Measurements from ENCODE around the gene SRF. TPM values are rescaled to one million over a fixed set of nuclear protein-coding genes. Genes with fewer than 3 reads are reported as not detected.
A peak's percentile ranks its signal among the peaks of the same experiment; 100 is the strongest.

The SRF gene
- total RNA-seq, 1 experiment from 2014 or later: 25.4 TPM

- Histone ChIP-seq H3F3A (ENCODE audit: insufficient read depth, low read depth) (no peaks in the 10 kb centered on the region; the same call in 1 of the 2 replicates), H4K20me1 (ENCODE audit: insufficient read depth) (no peaks in the 10 kb centered on the region), H3K4me2 (peak overlapping the region; percentile 86), H3K79me2 (ENCODE audit: low read depth) (no peaks in the 10 kb centered on the region), H3K9me3 (ENCODE audit: insufficient read depth, low read depth) (no peaks in the 10 kb centered on the region), H2AFZ (peak overlapping the region; percentile 95; the same call in 1 of the 2 replicates), H3K4me1 (replicated peaks; ENCODE audit: insufficient read depth) (0 out of 2 replicates have a peak, but pooled peaks cover 9% of the 10 kb centered on the region), H3K9me2 (ENCODE audit: insufficient read depth) (no peaks in the 10 kb centered on the region), H3K36me3 (ENCODE audit: low read depth) (no peaks in the 10 kb centered on the region), H3K27me3 (ENCODE audit: insufficient read depth, low read depth) (no peaks in the 10 kb centered on the region), H3K4me3 (no peak overlapping the region; the same call in 1 of the 2 replicates), H3K27ac (no peak overlapping the region)
- BruUV-seq (replicated peaks): no TSS peak
- TF ChIP-seq CTCF (conservative IDR thresholded peaks at IDR 0.05) (no peak), EZH2 (IDR thresholded peaks at IDR 0.05; ENCODE audit: low read depth) (no peak)
- DNase-seq: no peak
- CTCF ChIA-PET: interaction anchor here (0.6 kb wide), 3 partner anchors 20 to 140 kb away, joined by 3 to 20 read pairs (median 3); partner anchors contain the start of gene ZNF318
- POLR2A ChIA-PET (ENCODE audit: unreplicated experiment): no interaction called here
- intact Hi-C loops (cut with micrococcal nuclease; ENCODE audit: unreplicated experiment): no loop called here
These were observed 58.9 kb downstream of the SRF start for GRCh38 chr6:43229803-43230620.

- ChIA-PET POLR2A (ENCODE audit: unreplicated experiment) (no interaction called here), CTCF (interaction anchor here (0.6 kb wide), 1 partner anchor 321 kb away, joined by 9 read pairs; no protein-coding TSS in a partner anchor)
- H3K4me2 ChIP-seq: no peak overlapping the region
- no peak for DNase-seq
- intact Hi-C loops (cut with micrococcal nuclease; ENCODE audit: unreplicated experiment): no loop called here
- no peak overlapping the region; the same call in 1 of the 2 replicates for H2AFZ ChIP-seq
- H3K4me3 ChIP-seq: no peak overlapping the region
- H3K36me3 ChIP-seq (ENCODE audit: low read depth): no peaks in the 10 kb centered on the region
- 0 out of 2 replicates have a peak, but pooled peaks cover 9% of the 10 kb centered on the region for H3K4me1 ChIP-seq (replicated peaks; ENCODE audit: insufficient read depth)
- H3F3A ChIP-seq (ENCODE audit: insufficient read depth, low read depth): no peaks in the 10 kb centered on the region
- no peaks in the 10 kb centered on the region for H4K20me1 ChIP-seq (ENCODE audit: insufficient read depth)
- TF ChIP-seq CTCF (conservative IDR thresholded peaks at IDR 0.05): no peak
- TF ChIP-seq EZH2 (IDR thresholded peaks at IDR 0.05; ENCODE audit: low read depth): no peak
- H3K27me3 ChIP-seq (ENCODE audit: insufficient read depth, low read depth): no peaks in the 10 kb centered on the region
- H3K9me2 ChIP-seq (ENCODE audit: insufficient read depth): no peaks in the 10 kb centered on the region
- H3K27ac ChIP-seq: no peak overlapping the region
- H3K79me2 ChIP-seq (ENCODE audit: low read depth): no peaks in the 10 kb centered on the region
- no peaks in the 10 kb centered on the region for H3K9me3 ChIP-seq (ENCODE audit: insufficient read depth, low read depth)
- BruUV-seq (replicated peaks): no TSS peak
These were observed 60.0 kb downstream of the SRF start for GRCh38 chr6:43231053-43231452.

Other genes starting within 250 kb of the SRF start
- 47.7 and 54.8 TPM in 2 replicates for gene CNPY3, start 241.8 kb upstream of the SRF start, total RNA-seq (2021)
- gene GNMT, start 210.5 kb upstream of the SRF start, total RNA-seq (2021): 0.57 TPM in 1 of 2 replicates, not detected in the other
- gene PEX6, start 192.1 kb upstream of the SRF start, total RNA-seq (2021): 25.9 and 31.3 TPM in 2 replicates
- gene PPP2R5D, start 186.7 kb upstream of the SRF start, total RNA-seq (2021): 42.9 and 53.7 TPM in 2 replicates
- gene MEA1, start 157.3 kb upstream of the SRF start, total RNA-seq (2021): 77.0 and 77.6 TPM in 2 replicates
- gene KLHDC3, start 157.0 kb upstream of the SRF start, total RNA-seq (2021): 104 and 122 TPM in 2 replicates
- 45.2 and 62.5 TPM in 2 replicates for gene RRP36, start 149.6 kb upstream of the SRF start, total RNA-seq (2021)
- gene CUL7, start 117.4 kb upstream of the SRF start, total RNA-seq (2021): 22.8 and 32.4 TPM in 2 replicates
- 86.2 and 110 TPM in 2 replicates for gene MRPL2, start 111.8 kb upstream of the SRF start, total RNA-seq (2021)
- gene KLC4, start 111.6 kb upstream of the SRF start, total RNA-seq (2021): 46.2 and 46.7 TPM in 2 replicates
- gene PTK7, start 95.0 kb upstream of the SRF start, total RNA-seq (2021): 106 and 110 TPM in 2 replicates
- gene CUL9, start 10.9 kb downstream of the SRF start, total RNA-seq (2021): 52.8 and 71.6 TPM in 2 replicates
- 43.5 and 57.0 TPM in 2 replicates for gene DNPH1, start 58.2 kb downstream of the SRF start, total RNA-seq (2021)
- 0.07 and 0.15 TPM in 2 replicates for gene TTBK1, start 72.2 kb downstream of the SRF start, total RNA-seq (2021)
- not detected in 2 replicates for gene SLC22A7, start 127.0 kb downstream of the SRF start, total RNA-seq (2021)
- gene CRIP3, start 137.6 kb downstream of the SRF start, total RNA-seq (2021): 5.7 and 10.0 TPM in 2 replicates
- 14.9 and 17.1 TPM in 2 replicates for gene ZNF318, start 198.4 kb downstream of the SRF start, total RNA-seq (2021)